Loucy (cell line): ENCODE results near the gene MAFF.

Source experiments
- CTCF ChIP-seq: fragments of 200-600 bp; sonication (generic); conservative IDR thresholded peaks from 2 replicates; pipeline ENCODE4 v1.5.1; 2014; ENCODE audit warnings: mild to moderate bottlenecking, antibody characterized with exemption, low read length
- EZH2phosphoT487 ChIP-seq: fragments of 200-600 bp; IDR thresholded peaks from 2 replicates; pipeline ENCODE4 v1.6.1; 2018; ENCODE audit warnings: antibody characterized with exemption, mild to moderate bottlenecking, moderate library complexity, borderline replicate concordance

GRCh38 chr22:38201711-38202436, at the start of gene MAFF:
- no peak for TF ChIP-seq CTCF
- no peak for TF ChIP-seq EZH2phosphoT487
